GF-D8 (cell line): ENCODE results near the gene SPOCD1.

Experiments used
- DNase-seq: peaks from one replicate; lab custom pipeline; 2025; lab: John Stamatoyannopoulos, UW

The SPOCD1 gene

GRCh38 chr1:31787261-31787660 is 28.6 kb downstream of the SPOCD1 start:
- no peak for DNase-seq

GRCh38 chr1:31786366-31787060 is 29.3 kb downstream of the SPOCD1 start:
- no peak for DNase-seq

- no peak for DNase-seq
Observed at GRCh38 chr1:31785947-31786290, 29.9 kb downstream of the SPOCD1 start.

GRCh38 chr1:31785020-31785946 is 30.5 kb downstream of the SPOCD1 start:
- no peak for DNase-seq

GRCh38 chr1:31784356-31785019 is 31.3 kb downstream of the SPOCD1 start:
- no peak for DNase-seq

- no peak for DNase-seq
Observed at GRCh38 chr1:31783846-31784245, 32.0 kb downstream of the SPOCD1 start.

- no peak for DNase-seq
Observed at GRCh38 chr1:31782421-31783410, 33.1 kb downstream of the SPOCD1 start.

- no peak for DNase-seq
Observed at GRCh38 chr1:31781756-31782371, 34.0 kb downstream of the SPOCD1 start.

GRCh38 chr1:31781138-31781755 is 34.6 kb downstream of the SPOCD1 start:
- no peak for DNase-seq

GRCh38 chr1:31780632-31781031 is 35.2 kb downstream of the SPOCD1 start:
- no peak for DNase-seq

- no peak for DNase-seq
Observed at GRCh38 chr1:31779687-31780086, 36.1 kb downstream of the SPOCD1 start.

- DNase-seq = no peak
Observed at GRCh38 chr1:31778763-31779488, 36.9 kb downstream of the SPOCD1 start.

GRCh38 chr1:31776516-31776915 is 39.3 kb downstream of the SPOCD1 start:
- DNase-seq = no peak

GRCh38 chr1:31776032-31776431 is 39.8 kb downstream of the SPOCD1 start:
- DNase-seq = no peak

- no peak for DNase-seq
Observed at GRCh38 chr1:31775210-31775999, 40.4 kb downstream of the SPOCD1 start.

GRCh38 chr1:31774495-31774894 is 41.3 kb downstream of the SPOCD1 start:
- DNase-seq = no peak

- no peak for DNase-seq
Observed at GRCh38 chr1:31773861-31774260, 42.0 kb downstream of the SPOCD1 start.

- no peak for DNase-seq
Observed at GRCh38 chr1:31772669-31773248, 43.1 kb downstream of the SPOCD1 start.
